ENCODE measurements around the gene FANCE.
A peak's percentile ranks its signal among the peaks of the same experiment; 100 is the strongest.
"Not testable (repeated sequence)": the region's sequence is repeated elsewhere in the genome, so short reads cannot be mapped to it uniquely, and the experiment has no call there.

FANCE gene

GRCh38 chr6:35432702-35433101 is 19.4 kb upstream of the FANCE start:
- DNase-seq: not testable (repeated sequence)

- no peak for DNase-seq
Observed at GRCh38 chr6:35435074-35435837, 16.9 kb upstream of the FANCE start.

GRCh38 chr6:35436071-35436857 is 15.9 kb upstream of the FANCE start:
- no peak for DNase-seq

- not testable (repeated sequence) for DNase-seq
Observed at GRCh38 chr6:35438378-35439065, 13.6 kb upstream of the FANCE start.

- DNase-seq: no peak
Observed at GRCh38 chr6:35439308-35439707, 12.8 kb upstream of the FANCE start.

- no peak for DNase-seq
Observed at GRCh38 chr6:35441205-35441604, 10.9 kb upstream of the FANCE start.

GRCh38 chr6:35441642-35442041 is 10.5 kb upstream of the FANCE start:
- DNase-seq: no peak

- DNase-seq: no peak
Observed at GRCh38 chr6:35442693-35443092, 9.4 kb upstream of the FANCE start.

GRCh38 chr6:35443341-35444030 is 8.7 kb upstream of the FANCE start:
- no peak for DNase-seq

GRCh38 chr6:35445691-35446090 is 6.4 kb upstream of the FANCE start:
- no peak for DNase-seq

GRCh38 chr6:35448191-35448590 is 3.9 kb upstream of the FANCE start:
- no peak for DNase-seq

- peak; percentile 90 for DNase-seq
Observed at GRCh38 chr6:35449287-35449881, 2.8 kb upstream of the FANCE start.

GRCh38 chr6:35451354-35452182 is 570 bp upstream of the FANCE start:
- DNase-seq: no peak

- no peak for DNase-seq
Observed at GRCh38 chr6:35453236-35453635, 1.1 kb downstream of the FANCE start.

- no peak for DNase-seq
Observed at GRCh38 chr6:35454391-35455110, 2.4 kb downstream of the FANCE start.

- DNase-seq: no peak
Observed at GRCh38 chr6:35457907-35458306, 5.8 kb downstream of the FANCE start.

- no peak for DNase-seq
Observed at GRCh38 chr6:35461270-35461669, 9.1 kb downstream of the FANCE start.

- DNase-seq: no peak
Observed at GRCh38 chr6:35463292-35463691, 11.2 kb downstream of the FANCE start.

GRCh38 chr6:35465646-35466045 is 13.5 kb downstream of the FANCE start:
- DNase-seq: no peak

GRCh38 chr6:35468181-35468979 is 16.2 kb downstream of the FANCE start, which contains the start of gene RPL10A:
Gene RPL10A (plus strand): TSS chr6:35468401. CDS start chr6:35468435, 34 bp downstream.
- peak; percentile 98 for DNase-seq
